Skeletal muscle tissue (tissue), 4 donors: Measurements from ENCODE around the gene SMIM8. TPM values are rescaled to one million over a fixed set of nuclear protein-coding genes. Genes with fewer than 3 reads are reported as not detected.

Experiments used
- H3K27ac ChIP-seq: one replicate; pipeline ENCODE4 v1.7.0; 2013; ENCODE audit warnings: mild to moderate bottlenecking, low read depth, low read length, inconsistent platforms
- H3K27me3 ChIP-seq, 3 donors: one replicate each; pipeline ENCODE4 v1.7.0; 2013; ENCODE audit warnings: low read length in 3 of 3; ENCODE audit not compliant: control insufficient read depth in 3 of 3, insufficient read depth in 3 of 3
- H3K36me3 ChIP-seq, 3 donors: one replicate each; pipeline ENCODE4 v1.7.0; 2013; ENCODE audit warnings: low read length in 3 of 3; ENCODE audit not compliant: control insufficient read depth in 3 of 3, insufficient read depth in 3 of 3
- H3K4me1 ChIP-seq, 3 donors: one replicate each; pipeline ENCODE4 v1.7.0; 2013; ENCODE audit warnings: low read length in 3 of 3, mild to moderate bottlenecking in 3 of 3; ENCODE audit not compliant: control insufficient read depth in 3 of 3, insufficient read depth in 3 of 3
- H3K4me3 ChIP-seq, 3 donors: one replicate each; pipeline ENCODE4 v1.7.0; 2013; ENCODE audit warnings: low read length in 3 of 3
- H3K9ac ChIP-seq, 3 donors: one replicate each; pipeline ENCODE4 v1.7.0; 2013; ENCODE audit warnings: low read length in 3 of 3, mild to moderate bottlenecking in 3 of 3, moderate library complexity in 2 of 3, low read depth in 1 of 3
- H3K9me3 ChIP-seq, 3 donors: one replicate each; pipeline ENCODE4 v1.7.0; 2013; ENCODE audit warnings: low read length in 3 of 3; ENCODE audit not compliant: control insufficient read depth in 3 of 3
- total RNA-seq: library from RNA; depleted of rRNA; stranded (reverse); fragments of >200 nt; gene quantifications from one replicate; pipeline ENCODE4 v1.2.3, GENCODE V29; 2014
- donor health status: Osteomylitis.

Gene SMIM8
- total RNA-seq, 1 donor from 2014 or later: 15.1 TPM

- Histone ChIP-seq H3K36me3 (no peaks in the 10 kb centered on the region), H3K4me1 (peaks cover 0 to 6% (median 0%) of the 10 kb centered on the region in 3 donors), H3K9me3 (no peaks in the 10 kb centered on the region), H3K27ac (no peak overlapping the region), H3K9ac (no peak overlapping the region), H3K4me3 (no peak overlapping the region), H3K27me3 (no peaks in the 10 kb centered on the region)
Observed at GRCh38 chr6:87333033-87333432, 10.6 kb downstream of the SMIM8 start.

GRCh38 chr6:87333591-87334181 lies 11.3 kb downstream of the SMIM8 start:
- H3K27me3 ChIP-seq: no peaks in the 10 kb centered on the region
- no peaks in the 10 kb centered on the region for H3K9me3 ChIP-seq
- no peak overlapping the region for H3K27ac ChIP-seq
- H3K4me3 ChIP-seq: no peak overlapping the region
- H3K9ac ChIP-seq: no peak overlapping the region
- H3K4me1 ChIP-seq: peaks cover 0 to 6% (median 0%) of the 10 kb centered on the region in 3 donors
- H3K36me3 ChIP-seq: no peaks in the 10 kb centered on the region

GRCh38 chr6:87334683-87335082 lies 12.3 kb downstream of the SMIM8 start:
- Histone ChIP-seq H3K27me3 (no peaks in the 10 kb centered on the region), H3K4me3 (no peak overlapping the region), H3K4me1 (peaks cover 0 to 6% (median 0%) of the 10 kb centered on the region in 3 donors), H3K36me3 (no peaks in the 10 kb centered on the region), H3K9ac (no peak overlapping the region), H3K9me3 (no peaks in the 10 kb centered on the region), H3K27ac (no peak overlapping the region)

- Histone ChIP-seq H3K4me3 (no peak overlapping the region), H3K9me3 (no peaks in the 10 kb centered on the region), H3K27me3 (no peaks in the 10 kb centered on the region), H3K36me3 (no peaks in the 10 kb centered on the region), H3K4me1 (peaks cover 0 to 6% (median 0%) of the 10 kb centered on the region in 3 donors), H3K9ac (no peak overlapping the region), H3K27ac (no peak overlapping the region)
Observed at GRCh38 chr6:87336367-87336766, 14.0 kb downstream of the SMIM8 start.

- Histone ChIP-seq H3K27ac (no peak overlapping the region), H3K9ac (no peak overlapping the region), H3K4me1 (no peaks in the 10 kb centered on the region), H3K27me3 (no peaks in the 10 kb centered on the region), H3K36me3 (no peaks in the 10 kb centered on the region), H3K4me3 (no peak overlapping the region), H3K9me3 (no peaks in the 10 kb centered on the region)
Observed at GRCh38 chr6:87340230-87340629, 17.8 kb downstream of the SMIM8 start.

- Histone ChIP-seq H3K9ac (no peak overlapping the region), H3K36me3 (no peaks in the 10 kb centered on the region), H3K4me1 (no peaks in the 10 kb centered on the region), H3K4me3 (no peak overlapping the region), H3K27me3 (no peaks in the 10 kb centered on the region), H3K27ac (no peak overlapping the region), H3K9me3 (no peaks in the 10 kb centered on the region)
Observed at GRCh38 chr6:87341158-87341557, 18.8 kb downstream of the SMIM8 start.

GRCh38 chr6:87341899-87342298 lies 19.5 kb downstream of the SMIM8 start:
- Histone ChIP-seq H3K27ac (no peak overlapping the region), H3K27me3 (no peaks in the 10 kb centered on the region), H3K36me3 (no peaks in the 10 kb centered on the region)

GRCh38 chr6:87342829-87343228 lies 20.4 kb downstream of the SMIM8 start:
- Histone ChIP-seq H3K27ac (no peak overlapping the region), H3K36me3 (no peaks in the 10 kb centered on the region), H3K27me3 (no peaks in the 10 kb centered on the region), H3K4me1 (no peaks in the 10 kb centered on the region), H3K4me3 (no peak overlapping the region), H3K9me3 (no peaks in the 10 kb centered on the region), H3K9ac (no peak overlapping the region)

More at GRCh38 chr6:87341899-87342298, 19.5 kb downstream of the SMIM8 start:
- Histone ChIP-seq H3K4me1 (no peaks in the 10 kb centered on the region), H3K9ac (no peak overlapping the region), H3K9me3 (no peaks in the 10 kb centered on the region), H3K4me3 (no peak overlapping the region)

- no peak within 1 kb of the TSS for H3K27ac ChIP-seq
- H3K9me3 ChIP-seq: no peaks in the 10 kb centered on the region
Observed at GRCh38 chr6:87344731-87345130, 22.3 kb downstream of the SMIM8 start, which contains the start of gene C6orf163. TSS of gene C6orf163 (plus strand) at chr6:87344813. CDS start at chr6:87345100, 287 bp downstream.

GRCh38 chr6:87346700-87347099 lies 24.3 kb downstream of the SMIM8 start:
- Histone ChIP-seq H3K4me3 (no peak overlapping the region), H3K36me3 (no peaks in the 10 kb centered on the region), H3K4me1 (no peaks in the 10 kb centered on the region), H3K9ac (no peak overlapping the region), H3K27ac (no peak overlapping the region), H3K9me3 (no peaks in the 10 kb centered on the region), H3K27me3 (no peaks in the 10 kb centered on the region)

More at GRCh38 chr6:87344731-87345130, 22.3 kb downstream of the SMIM8 start, which contains the start of gene C6orf163:
- H3K4me3 ChIP-seq: no peak within 1 kb of the TSS
- H3K4me1 ChIP-seq: no peaks in the 10 kb centered on the region
- no peak within 1 kb of the TSS for H3K9ac ChIP-seq
- no peaks in the 10 kb centered on the region for H3K27me3 ChIP-seq
- no peaks in the 10 kb centered on the region for H3K36me3 ChIP-seq
